GM19468 (cell line): ENCODE results near the gene TST.

Experiments
- ATAC-seq: cut with Tn5 transposase; IDR thresholded peaks from one replicate; pipeline ENCODE4 v1.9.1; 2021; ENCODE audit warnings: mild to moderate bottlenecking, moderate library complexity, moderate number of reproducible peaks; ENCODE audit not compliant: unreplicated experiment; ENCODE audit errors: extremely low read depth

The TST gene

GRCh38 chr22:37033605-37034430 is 14.6 kb upstream of the TST start:
- no peak for ATAC-seq

- ATAC-seq: no peak
These were observed 13.6 kb upstream of the TST start for GRCh38 chr22:37032535-37033460.

- no peak for ATAC-seq
These were observed 12.9 kb upstream of the TST start for GRCh38 chr22:37032134-37032534.

DNA sequence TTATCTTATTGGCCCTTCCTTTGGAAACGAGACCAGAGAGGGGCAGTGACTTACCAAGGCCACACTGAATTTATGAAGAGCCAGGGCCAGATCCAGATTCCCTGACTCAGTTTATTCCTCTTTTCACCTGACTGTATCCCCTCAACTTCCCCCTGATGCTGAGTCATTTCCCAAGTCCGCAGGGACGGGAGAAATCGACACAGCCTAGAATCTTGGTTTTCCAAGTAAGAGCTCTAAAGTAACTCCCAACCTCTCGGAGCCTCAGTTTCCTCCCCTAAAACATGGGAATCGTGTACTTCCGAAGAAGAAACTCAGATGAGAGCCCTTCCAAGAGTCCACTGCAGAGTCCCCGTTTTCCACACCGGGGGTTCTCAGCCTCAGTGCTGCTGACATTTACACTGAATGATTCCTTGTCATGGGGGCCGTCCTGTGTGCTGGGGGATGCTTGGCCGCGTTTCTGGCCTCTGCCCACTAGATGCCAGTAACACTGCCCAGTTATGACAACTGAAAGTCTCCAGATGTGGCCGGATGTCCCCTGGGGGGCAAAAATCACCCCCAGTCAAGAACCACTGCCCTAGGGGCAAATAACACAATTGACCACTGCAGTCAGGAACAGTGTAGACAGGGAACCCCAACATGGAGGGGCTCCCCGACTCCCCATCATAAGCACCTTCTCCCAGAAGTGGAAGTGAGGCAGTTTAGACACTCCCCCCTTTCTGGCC is 11.5 kb upstream of the TST start:
- ATAC-seq: no peak

GRCh38 chr22:37028692-37029674 is 9.7 kb upstream of the TST start:
- no peak for ATAC-seq

- no peak for ATAC-seq
These were observed 8.3 kb upstream of the TST start for GRCh38 chr22:37027556-37027955.

DNA sequence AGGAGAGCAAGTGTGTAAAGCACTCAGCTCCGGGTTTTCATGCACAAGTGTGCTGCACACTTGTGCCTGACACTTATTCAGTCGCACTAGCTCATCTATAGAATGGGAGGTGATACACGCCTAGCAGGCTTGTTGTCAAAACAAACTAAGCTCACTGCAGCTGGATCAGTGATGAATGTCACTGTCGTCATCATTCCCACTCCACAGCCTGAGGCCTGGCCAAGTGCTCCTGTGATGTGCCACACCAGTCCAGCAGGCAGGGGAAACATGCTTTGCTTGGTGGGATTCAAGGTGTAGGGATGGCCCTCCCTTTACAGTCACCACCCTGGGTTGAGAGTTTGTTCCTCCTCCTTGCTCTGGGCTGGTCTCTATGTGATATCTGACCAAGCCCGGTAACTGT is 7.1 kb upstream of the TST start:
- no peak for ATAC-seq

DNA sequence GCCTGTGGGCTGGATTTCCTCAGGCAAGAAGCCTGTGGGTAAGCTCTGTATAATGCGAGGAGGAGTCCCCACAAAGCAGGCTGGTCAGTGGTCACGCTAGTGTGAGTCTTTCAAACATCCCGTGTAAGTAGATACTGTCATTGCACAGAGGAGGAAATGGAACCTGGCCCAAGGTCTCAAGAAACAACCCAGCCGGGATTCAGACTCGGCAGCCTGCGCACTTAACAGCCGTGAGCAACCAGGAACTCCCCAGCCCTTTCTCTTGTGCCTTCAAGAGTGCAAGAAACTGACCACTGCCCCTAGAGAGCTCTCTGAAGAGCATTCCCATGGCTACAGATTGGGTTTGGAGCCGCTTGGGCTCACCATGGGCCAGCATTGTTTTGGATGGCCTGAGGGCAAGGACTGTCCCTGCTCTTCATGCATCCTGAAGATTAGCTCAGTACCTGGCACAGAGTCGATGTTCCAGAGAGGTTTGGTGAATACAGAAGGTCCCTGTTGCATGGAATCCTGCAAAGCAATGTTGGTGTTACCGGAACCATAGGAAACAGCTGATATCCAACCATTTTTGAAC is 6.3 kb upstream of the TST start:
- no peak for ATAC-seq

GRCh38 chr22:37024339-37025157 is 5.3 kb upstream of the TST start:
- no peak for ATAC-seq

DNA sequence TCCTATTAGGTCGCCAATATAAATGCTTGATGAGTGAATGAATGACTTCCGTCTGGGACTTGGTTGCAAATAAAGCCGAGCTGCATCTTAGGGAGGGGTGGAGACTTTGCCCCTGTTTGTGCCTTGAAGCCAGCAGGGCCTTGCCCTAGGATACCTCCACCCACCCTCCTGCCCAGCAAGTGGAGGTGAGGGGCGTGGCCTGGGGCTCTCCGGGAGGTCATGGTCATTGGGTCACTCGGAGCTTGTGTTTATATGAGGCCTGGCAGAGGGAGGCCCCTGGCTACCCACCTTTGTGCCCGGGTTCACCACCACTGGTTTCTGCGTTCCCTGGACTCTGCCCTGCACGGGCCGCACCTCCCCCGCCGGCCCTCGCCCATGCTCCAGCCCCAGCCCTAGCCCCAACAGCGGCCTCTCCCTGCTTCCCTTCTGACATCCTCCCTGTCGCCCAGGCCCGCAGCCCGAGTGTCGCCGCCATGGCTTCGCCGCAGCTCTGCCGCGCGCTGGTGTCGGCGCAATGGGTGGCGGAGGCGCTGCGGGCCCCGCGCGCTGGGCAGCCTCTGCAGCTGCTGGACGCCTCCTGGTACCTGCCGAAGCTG is 4.6 kb upstream of the TST start:
- no peak for ATAC-seq

DNA sequence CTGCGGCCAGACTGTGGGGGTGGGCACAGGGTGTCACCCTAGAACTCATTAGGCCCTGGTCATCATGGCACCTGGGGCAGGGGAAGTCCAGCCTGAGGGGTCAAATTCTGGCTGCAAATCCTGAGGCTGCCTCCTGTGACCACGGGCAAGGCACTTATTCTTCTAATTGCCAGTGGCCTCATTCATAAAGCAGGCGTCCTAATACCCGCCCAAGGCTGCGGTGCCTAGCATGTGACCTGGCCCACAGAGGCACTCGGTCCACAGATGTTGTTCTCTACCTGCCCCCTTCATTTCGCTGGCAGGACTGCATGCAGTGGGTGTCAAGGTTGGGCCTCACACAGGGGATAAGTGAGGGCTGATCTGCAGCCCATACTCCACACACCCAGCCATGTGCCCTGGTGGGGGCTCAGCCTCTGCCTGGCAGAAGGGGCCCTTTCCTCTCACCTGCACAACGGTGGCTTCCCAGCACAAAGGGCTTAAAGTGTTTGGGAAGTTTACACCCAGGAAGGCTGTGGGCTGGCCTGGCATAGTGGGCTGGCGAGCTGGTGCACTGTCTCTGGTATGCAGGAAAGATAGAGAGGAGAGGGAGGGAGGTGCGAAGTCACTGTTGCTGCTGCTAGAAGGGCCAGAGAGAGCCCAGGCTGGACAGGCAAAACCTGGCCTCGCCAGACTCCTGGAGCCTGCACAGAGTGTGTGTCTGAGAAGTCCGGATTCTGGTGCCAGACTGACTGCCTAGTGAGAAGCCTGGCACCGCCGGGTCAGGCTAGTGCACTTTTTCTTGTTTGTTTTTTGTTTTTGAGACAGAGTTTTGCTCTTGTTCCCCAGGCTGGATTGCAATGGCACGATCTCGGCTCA is 3.5 kb upstream of the TST start:
- no peak for ATAC-seq

- ATAC-seq: no peak
These were observed 2.6 kb upstream of the TST start for GRCh38 chr22:37021710-37022482.

GRCh38 chr22:37021041-37021440 is 1.8 kb upstream of the TST start:
- no peak for ATAC-seq

GRCh38 chr22:37020192-37020479 is 889 bp upstream of the TST start:
- ATAC-seq: no peak

GRCh38 chr22:37018815-37019308 is 385 bp downstream of the TST start:
- ATAC-seq: no peak

DNA sequence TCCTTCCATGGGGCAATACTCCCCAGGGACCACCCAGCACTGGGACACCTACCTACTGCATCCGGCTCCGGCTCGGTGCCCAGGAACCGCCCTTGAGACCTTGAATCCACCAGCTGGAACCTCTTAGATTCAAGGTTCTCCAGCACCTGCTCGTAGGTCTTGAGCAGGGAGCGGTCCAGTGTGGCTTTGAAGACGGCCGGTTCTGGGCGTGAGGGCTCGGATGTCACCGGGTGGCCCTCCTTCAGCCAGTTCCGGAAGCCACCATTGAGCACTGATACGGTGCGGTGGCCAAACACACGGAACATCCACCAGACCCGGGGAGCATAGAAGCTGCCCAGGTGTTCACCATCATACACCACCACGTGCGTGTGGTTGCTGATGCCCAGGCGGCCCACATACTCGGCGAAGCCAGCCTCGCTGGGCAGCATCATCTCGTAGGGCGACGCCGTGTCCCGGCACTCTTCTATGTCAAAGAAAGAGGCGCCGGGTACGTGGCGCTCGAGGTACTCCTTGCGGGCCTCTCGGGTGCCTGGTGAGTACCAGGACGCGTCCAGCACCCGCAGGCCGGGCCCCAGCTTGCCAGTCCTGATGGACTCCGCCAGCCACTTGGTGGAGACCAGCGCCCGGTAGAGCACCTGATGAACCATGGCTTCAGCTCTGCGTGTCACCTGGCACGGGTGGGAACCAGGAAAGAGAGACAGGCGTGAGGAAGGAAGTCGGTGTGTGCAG is 997 bp downstream of the TST start:
- no peak for ATAC-seq
